Right atrium auricular region (tissue), 2 donors: ENCODE measurements around the gene WWC2. TPM values are rescaled to one million over a fixed set of nuclear protein-coding genes. Genes with fewer than 3 reads are reported as not detected.
A peak's percentile ranks its signal among the peaks of the same experiment; 100 is the strongest.

ENCODE experiments used
- DNase-seq: peaks from one replicate; pipeline ENCODE4 v3.0.0-alpha.2; 2019; ENCODE audit warnings: low spot score
- H3K27ac ChIP-seq, 2 donors: fragments of 200-600 bp; sonication (generic); 1 replicate in 1 of 2; 2 replicates in 1 of 2; pipeline ENCODE4 v1.5.1; 2016 to 2019
- H3K27me3 ChIP-seq, 2 donors: fragments of 200-600 bp; sonication (generic); one replicate each; pipeline versions ENCODE4 v1.5.1 to v1.6.0; 2017 to 2019
- H3K36me3 ChIP-seq: fragments of 200-600 bp; sonication (generic); one replicate; pipeline ENCODE4 v1.5.1; 2016
- H3K4me1 ChIP-seq, 2 donors: fragments of 200-600 bp; sonication (generic); one replicate each; pipeline versions ENCODE4 v1.5.1 to v1.6.0; 2017 to 2019
- H3K4me3 ChIP-seq, 2 donors: fragments of 200-600 bp; sonication (generic); 1 replicate in 1 of 2; 2 replicates in 1 of 2; pipeline ENCODE4 v1.5.1; 2017 to 2019; ENCODE audit warnings: mild to moderate bottlenecking in 1 of 2, moderate library complexity in 1 of 2
- H3K9me3 ChIP-seq, 2 donors: fragments of 200-600 bp; sonication (generic); one replicate each; pipeline ENCODE4 v1.5.1; 2019
- total RNA-seq, 2 donors: library from RNA; depleted of rRNA; stranded (reverse); fragments of >200 nt; gene quantifications; one replicate each; pipeline ENCODE4 v1.1.0, GENCODE V29; 2016
- TF ChIP-seq, protein P1 (sequence below), 2 donors: fragments of 200-600 bp; sonication (generic); IDR thresholded peaks; one replicate each; pipeline ENCODE4 v1.5.1; 2019; ENCODE audit warnings: antibody characterized with exemption in 2 of 2

WWC2 gene
- total RNA-seq, 2 donors from 2014 or later = 22.4 to 22.7 TPM

DNA sequence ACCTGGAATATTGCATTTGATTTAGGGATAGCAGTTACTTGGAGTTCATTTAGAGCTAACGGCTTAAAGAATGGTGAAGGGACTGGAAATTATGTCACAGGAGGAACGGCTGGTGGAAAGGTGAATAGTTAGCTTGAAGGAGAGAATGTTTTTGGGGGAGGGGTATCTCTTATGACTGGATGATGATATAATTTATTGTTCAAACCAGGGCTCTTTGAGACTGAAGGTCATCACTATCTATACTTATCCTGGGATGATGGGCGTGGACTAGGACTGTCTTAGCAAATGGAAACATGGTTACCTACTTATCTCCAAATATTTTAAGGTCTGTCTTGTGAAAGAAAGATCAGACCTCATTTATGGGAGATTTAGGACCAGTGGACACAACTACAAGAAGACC is 30.1 kb downstream of the WWC2 start:
- H3K9me3 ChIP-seq = no peaks in the 10 kb centered on the region
- peaks cover 0 to 29% of the 10 kb centered on the region in 2 donors for H3K4me1 ChIP-seq
- TF ChIP-seq, protein P1, sequence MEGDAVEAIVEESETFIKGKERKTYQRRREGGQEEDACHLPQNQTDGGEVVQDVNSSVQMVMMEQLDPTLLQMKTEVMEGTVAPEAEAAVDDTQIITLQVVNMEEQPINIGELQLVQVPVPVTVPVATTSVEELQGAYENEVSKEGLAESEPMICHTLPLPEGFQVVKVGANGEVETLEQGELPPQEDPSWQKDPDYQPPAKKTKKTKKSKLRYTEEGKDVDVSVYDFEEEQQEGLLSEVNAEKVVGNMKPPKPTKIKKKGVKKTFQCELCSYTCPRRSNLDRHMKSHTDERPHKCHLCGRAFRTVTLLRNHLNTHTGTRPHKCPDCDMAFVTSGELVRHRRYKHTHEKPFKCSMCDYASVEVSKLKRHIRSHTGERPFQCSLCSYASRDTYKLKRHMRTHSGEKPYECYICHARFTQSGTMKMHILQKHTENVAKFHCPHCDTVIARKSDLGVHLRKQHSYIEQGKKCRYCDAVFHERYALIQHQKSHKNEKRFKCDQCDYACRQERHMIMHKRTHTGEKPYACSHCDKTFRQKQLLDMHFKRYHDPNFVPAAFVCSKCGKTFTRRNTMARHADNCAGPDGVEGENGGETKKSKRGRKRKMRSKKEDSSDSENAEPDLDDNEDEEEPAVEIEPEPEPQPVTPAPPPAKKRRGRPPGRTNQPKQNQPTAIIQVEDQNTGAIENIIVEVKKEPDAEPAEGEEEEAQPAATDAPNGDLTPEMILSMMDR (IDR thresholded peaks at IDR 0.05) = no peak
- H3K4me3 ChIP-seq = no peak overlapping the region
- H3K27me3 ChIP-seq = no peaks in the 10 kb centered on the region
- H3K36me3 ChIP-seq = no peaks in the 10 kb centered on the region
- peak overlapping the region in 1 of 2 donors; percentile 6 for H3K27ac ChIP-seq
- DNase-seq = no peak

DNA sequence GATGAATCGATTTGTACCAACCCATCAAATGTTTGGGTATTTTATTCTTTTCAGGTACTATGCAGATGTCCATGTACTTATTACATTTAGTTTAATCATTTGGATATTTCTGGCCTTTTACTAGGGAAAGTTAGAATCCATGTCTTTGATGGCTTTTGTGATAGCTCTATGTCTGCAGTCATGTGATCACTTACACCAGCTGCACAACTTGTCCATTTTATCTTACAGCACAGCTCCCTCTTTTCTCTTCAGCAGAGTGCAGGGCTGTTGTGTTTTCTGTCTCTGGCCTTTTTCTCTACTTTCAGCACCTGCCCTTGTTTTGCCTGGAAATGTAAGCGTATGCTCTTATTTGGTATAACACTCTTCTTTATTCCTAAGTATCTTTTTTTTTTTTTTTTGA is 30.6 kb downstream of the WWC2 start:
- TF ChIP-seq, protein P1 (IDR thresholded peaks at IDR 0.05) = no peak
- DNase-seq = no peak
- Histone ChIP-seq H3K27me3 (no peaks in the 10 kb centered on the region), H3K27ac (peak overlapping the region in 1 of 2 donors; percentile 65), H3K36me3 (no peaks in the 10 kb centered on the region), H3K9me3 (no peaks in the 10 kb centered on the region), H3K4me3 (no peak overlapping the region), H3K4me1 (peaks cover 0 to 26% of the 10 kb centered on the region in 2 donors)

DNA sequence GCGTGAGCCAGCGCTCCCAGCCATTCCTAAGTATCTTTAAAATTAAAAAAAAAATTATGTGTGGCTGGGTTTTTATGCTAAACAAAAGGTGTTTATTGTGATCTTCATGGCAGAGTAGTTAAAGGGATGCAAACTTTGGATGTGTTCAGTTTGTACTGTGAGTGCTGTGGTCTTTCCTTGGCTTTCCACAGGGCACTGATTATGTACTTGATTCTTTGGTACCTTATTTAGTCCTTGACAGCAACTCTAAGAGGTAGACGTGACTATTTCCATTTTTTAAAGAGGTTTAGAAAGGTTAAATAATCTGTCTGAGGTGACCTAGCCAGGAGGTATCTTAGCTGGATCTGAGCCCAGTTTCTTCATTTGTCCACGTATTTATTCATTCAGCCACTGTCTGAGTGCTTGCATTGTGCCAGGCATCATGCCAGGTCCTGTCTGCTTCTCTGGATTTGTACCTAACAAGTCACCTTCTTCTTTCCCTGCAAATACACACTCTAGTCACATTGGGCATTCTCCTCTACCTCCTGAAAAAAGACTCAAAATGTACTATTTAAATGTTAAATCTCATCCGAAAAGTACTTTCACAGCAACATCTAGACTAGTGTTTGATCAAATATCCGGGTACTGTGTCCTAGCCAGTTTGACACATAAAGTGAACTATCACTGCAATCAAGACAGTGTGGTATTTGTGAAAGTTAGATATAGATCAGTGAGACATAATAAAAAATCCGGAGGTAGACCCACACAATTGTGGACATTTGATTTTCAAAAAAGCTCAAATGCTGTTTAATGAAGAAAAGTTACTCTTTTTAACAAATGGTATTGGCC is 31.5 kb downstream of the WWC2 start:
- peak overlapping the region; percentile 39 to 65 for H3K27ac ChIP-seq
- no peak overlapping the region for H3K4me3 ChIP-seq
- H3K36me3 ChIP-seq = no peaks in the 10 kb centered on the region
- TF ChIP-seq, protein P1 (IDR thresholded peaks at IDR 0.05) = no peak
- DNase-seq = no peak
- peaks cover 0 to 20% of the 10 kb centered on the region in 2 donors for H3K4me1 ChIP-seq
- H3K9me3 ChIP-seq = no peaks in the 10 kb centered on the region
- no peaks in the 10 kb centered on the region for H3K27me3 ChIP-seq

DNA sequence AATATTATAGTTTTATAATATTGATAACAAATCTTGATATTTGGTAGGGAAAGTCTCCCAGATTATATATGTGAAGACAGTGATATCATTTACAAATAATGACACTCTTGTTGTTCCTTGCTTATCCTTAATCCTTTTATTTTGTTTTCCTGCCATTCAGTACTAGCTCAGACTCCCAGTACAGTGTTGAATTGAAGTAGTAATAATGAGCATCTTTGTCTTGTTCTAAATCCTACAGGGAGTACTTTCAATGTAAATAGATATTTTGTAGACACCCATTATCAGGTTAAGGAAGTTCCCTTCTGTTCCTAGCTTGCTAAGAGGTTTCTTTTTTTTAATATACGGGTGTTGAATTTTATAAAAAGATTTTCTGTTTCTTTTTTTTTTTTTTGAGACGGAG is 33.0 kb downstream of the WWC2 start:
- peaks cover 0 to 10% of the 10 kb centered on the region in 2 donors for H3K4me1 ChIP-seq
- no peaks in the 10 kb centered on the region for H3K9me3 ChIP-seq
- H3K4me3 ChIP-seq = no peak overlapping the region
- H3K27ac ChIP-seq = no peak overlapping the region
- H3K36me3 ChIP-seq = no peaks in the 10 kb centered on the region
- TF ChIP-seq, protein P1 (IDR thresholded peaks at IDR 0.05) = no peak
- DNase-seq = no peak
- no peaks in the 10 kb centered on the region for H3K27me3 ChIP-seq

DNA sequence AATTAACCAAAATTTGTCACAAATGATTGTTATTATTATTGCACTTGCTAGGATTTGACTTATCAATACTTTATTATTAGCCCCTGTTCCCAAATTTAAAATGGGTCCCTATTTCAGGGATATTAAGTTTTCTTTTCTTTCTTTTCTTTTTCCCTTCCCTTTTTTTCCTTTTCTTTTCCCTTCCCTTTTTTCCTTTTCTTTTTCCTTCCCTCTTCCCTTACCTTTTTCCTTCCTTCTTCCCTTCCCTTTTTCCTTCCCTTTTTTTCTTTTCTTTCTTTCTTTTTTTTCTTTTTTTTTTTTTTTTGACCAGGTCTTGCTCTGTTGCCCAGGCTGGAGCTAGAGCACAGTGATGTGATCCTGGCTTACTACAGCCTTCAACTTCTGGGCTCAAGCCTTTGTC is 33.8 kb downstream of the WWC2 start:
- Histone ChIP-seq H3K9me3 (no peaks in the 10 kb centered on the region), H3K36me3 (no peaks in the 10 kb centered on the region), H3K27ac (no peak overlapping the region), H3K27me3 (no peaks in the 10 kb centered on the region), H3K4me3 (no peak overlapping the region), H3K4me1 (peaks cover 0 to 10% of the 10 kb centered on the region in 2 donors)
- DNase-seq = no peak
- TF ChIP-seq, protein P1 (IDR thresholded peaks at IDR 0.05) = no peak
